Neural progenitor cell (in vitro differentiated cells): ENCODE data around the gene HSD11B1.

Experiments
- CTCF ChIP-seq: fragments of 200-600 bp; sonication (generic); IDR thresholded peaks from 2 replicates; pipeline ENCODE4 v1.5.1; 2017; ENCODE audit warnings: antibody characterized with exemption, mild to moderate bottlenecking
- EZH2 ChIP-seq: fragments of 200-600 bp; sonication (generic); IDR thresholded peaks from 2 replicates; pipeline ENCODE4 v1.6.1; 2017; ENCODE audit warnings: antibody characterized with exemption, mild to moderate bottlenecking, moderate library complexity
- EZH2phosphoT487 ChIP-seq: fragments of 200-600 bp; sonication (generic); IDR thresholded peaks from 2 replicates; pipeline ENCODE4 v1.6.1; 2017; ENCODE audit warnings: antibody characterized with exemption

- TF ChIP-seq CTCF = no peak
- no peak for TF ChIP-seq EZH2phosphoT487
- no peak for TF ChIP-seq EZH2
These were observed 37.5 kb upstream of the HSD11B1 start for GRCh38 chr1:209667103-209667502.
